T-cell (primary cell): ENCODE data around the gene TBC1D22A. TPM values are rescaled to one million over a fixed set of nuclear protein-coding genes. Genes with fewer than 3 reads are reported as not detected.

Experiments used
- ATAC-seq, 4 experiments: fragments of 200-7000 bp in 3 of 4; fragments of 150-1000 bp in 1 of 4; cut with Tn5 transposase; replicated peaks in 1 of 4; 1 replicate in 3 of 4; 2 replicates in 1 of 4; pipeline ENCODE4 v1.10.0; 2021; ENCODE audit warnings: moderate library complexity in 3 of 4, mild to moderate bottlenecking in 2 of 4, moderate number of reproducible peaks in 1 of 4
- CTCF ChIA-PET, 2 donors: fragments of 300-600 bp; sonication (Branson Sonifier 250); formaldehyde crosslinking; loops; one replicate each; lab custom pipeline; 2022; ENCODE audit warnings: antibody characterized with exemption in 2 of 2; lab: Charles Lee
- POLR2A ChIA-PET, 2 donors: fragments of 300-600 bp; sonication (Branson Sonifier 250); formaldehyde crosslinking; loops; one replicate each; lab custom pipeline; 2022; ENCODE audit warnings: antibody characterized with exemption in 2 of 2; lab: Charles Lee
- DNase-seq, 35 experiments: peaks; one replicate each; pipeline versions ENCODE4 v3.0.0 to v3.0.0-alpha.2; 2013 to 2023
- H3K27ac ChIP-seq: one replicate; pipeline ENCODE4 v1.5.1; 2013; ENCODE audit warnings: low read length
- H3K27me3 ChIP-seq, 2 experiments: replicated peaks in 1 of 2; 1 replicate in 1 of 2; 2 replicates in 1 of 2; pipeline versions ENCODE4 v1.6.1 to v1.7.0; 2013; ENCODE audit warnings: low read length in 1 of 2, mixed read lengths in 1 of 2; ENCODE audit not compliant: control insufficient read depth in 2 of 2, insufficient read depth in 2 of 2; ENCODE audit errors: extremely low read depth in 1 of 2
- H3K36me3 ChIP-seq, 2 donors: 1 replicate in 1 of 2; 2 replicates in 1 of 2; pipeline versions ENCODE4 v1.6.1 to v1.7.0; 2013; ENCODE audit warnings: low read length in 1 of 2; ENCODE audit not compliant: control insufficient read depth in 2 of 2, insufficient read depth in 1 of 2; ENCODE audit errors: extremely low read depth in 1 of 2
- H3K4me1 ChIP-seq, 2 experiments: 1 replicate in 1 of 2; 2 replicates in 1 of 2; pipeline versions ENCODE4 v1.6.1 to v1.7.0; 2013; ENCODE audit warnings: low read length in 2 of 2, mixed read lengths in 1 of 2; ENCODE audit not compliant: insufficient read depth in 2 of 2, control insufficient read depth in 1 of 2; ENCODE audit errors: extremely low read depth in 1 of 2
- H3K4me3 ChIP-seq, 2 donors: 1 replicate in 1 of 2; 2 replicates in 1 of 2; pipeline versions ENCODE4 v1.5.1 to v1.7.0; 2013; ENCODE audit warnings: mild to moderate bottlenecking in 2 of 2, low read length in 1 of 2, moderate library complexity in 1 of 2; ENCODE audit not compliant: control insufficient read depth in 1 of 2; ENCODE audit errors: extremely low read depth in 1 of 2
- H3K9me3 ChIP-seq: 2 replicates; pipeline ENCODE4 v1.7.0; 2013
- H3K27ac Mint-ChIP-seq, 2 donors: one replicate each; pipeline ENCODE4 v1.8.0; 2020 to 2021; ENCODE audit warnings: mild to moderate bottlenecking in 2 of 2, mixed read lengths in 2 of 2
- H3K27me3 Mint-ChIP-seq, 2 donors: one replicate each; pipeline ENCODE4 v1.8.0; 2021 to 2022; ENCODE audit warnings: mixed read lengths in 2 of 2
- H3K36me3 Mint-ChIP-seq: one replicate; pipeline ENCODE4 v1.8.0; 2021; ENCODE audit warnings: mixed read lengths
- H3K4me1 Mint-ChIP-seq, 3 donors: one replicate each; pipeline ENCODE4 v1.8.0; 2020 to 2022; ENCODE audit warnings: mixed read lengths in 3 of 3, mild to moderate bottlenecking in 1 of 3
- H3K4me3 Mint-ChIP-seq, 3 donors: one replicate each; pipeline ENCODE4 v1.8.0; 2020 to 2022; ENCODE audit warnings: mild to moderate bottlenecking in 3 of 3, mixed read lengths in 3 of 3, moderate library complexity in 3 of 3
- H3K9me3 Mint-ChIP-seq, 3 donors: one replicate each; pipeline ENCODE4 v1.8.0; 2020 to 2022; ENCODE audit warnings: mixed read lengths in 3 of 3
- WGBS: methylation state at CpG from one replicate; pipeline ENCODE4 v1.1.5; 2013; ENCODE audit warnings: missing lambda C conversion rate; ENCODE audit not compliant: insufficient coverage; 5-methylcytosine and 5-hydroxymethylcytosine counted together
- total RNA-seq, 35 experiments: library from RNA in 6 of 35; stranded (reverse) in 6 of 35; fragments of 120-200 nt in 1 of 35; gene quantifications; one replicate each; pipeline versions ENCODE4 v1.2.1 to v1.2.4 and lab custom pipeline; 2013 to 2026

Gene TBC1D22A
- total RNA-seq, 5 donors from 2014 or later (not counting 1 experiment from before 2014, with no cell fraction given) = 38.3 to 67.8 (median 57.7) TPM

DNA sequence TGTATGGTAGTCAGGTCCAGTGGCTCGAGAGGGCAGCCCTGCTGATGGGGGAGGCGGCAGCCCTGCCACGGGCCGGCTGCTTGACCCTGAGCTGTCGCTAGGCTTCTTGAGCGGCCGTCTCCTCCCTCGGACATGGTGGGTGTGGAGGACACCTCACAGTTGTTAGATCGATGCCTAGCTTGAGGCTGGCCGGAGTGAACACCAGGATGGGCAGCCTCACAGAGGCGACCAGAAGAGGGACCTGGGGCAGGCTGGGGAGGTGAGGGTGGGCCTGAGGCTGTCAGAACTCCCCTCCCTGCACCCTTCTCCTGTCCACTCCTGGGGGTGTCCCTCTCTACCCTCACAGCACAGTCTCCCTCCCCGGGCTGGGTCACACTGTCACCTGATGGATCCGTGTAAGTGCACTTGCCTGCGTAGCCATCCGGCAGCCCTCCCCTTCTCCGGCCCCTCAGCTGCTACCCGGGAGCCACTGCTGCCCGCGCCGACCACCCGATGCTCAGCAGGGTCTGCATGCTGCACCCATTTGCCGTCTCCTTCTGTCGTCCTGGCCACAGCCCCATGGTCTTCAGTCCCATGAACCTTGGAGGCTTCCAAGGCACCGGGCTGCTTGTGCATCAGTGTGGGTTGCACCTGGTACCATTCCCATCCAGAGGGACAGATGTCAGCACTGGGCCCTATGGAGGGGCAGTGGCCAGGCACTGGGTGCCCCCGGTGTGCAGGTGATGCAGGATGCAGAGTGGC is 394.1 kb downstream of the TBC1D22A start:
- Histone ChIP-seq H3K4me1 (no peaks in the 10 kb centered on the region), H3K4me3 (no peak overlapping the region), H3K36me3 (peaks cover 4 to 12% of the 10 kb centered on the region in 2 donors), H3K9me3 (no peaks in the 10 kb centered on the region), H3K27me3 (no peaks in the 10 kb centered on the region), H3K27ac (no peak overlapping the region)
- H3K27me3 Mint-ChIP-seq = no peaks in the 10 kb centered on the region
- ChIA-PET POLR2A (no interaction called here), CTCF (no interaction called here)
- no peak overlapping the region for H3K4me3 Mint-ChIP-seq
- WGBS = 97% methylated on average over 23 of the region's 25 CpGs
- peaks cover 0 to 11% (median 0%) of the 10 kb centered on the region in 3 donors for H3K4me1 Mint-ChIP-seq
- peaks cover 13% of the 10 kb centered on the region for H3K36me3 Mint-ChIP-seq
- DNase-seq (no peak), ATAC-seq (no peak)
- H3K27ac Mint-ChIP-seq = no peak overlapping the region
- no peaks in the 10 kb centered on the region for H3K9me3 Mint-ChIP-seq

DNA sequence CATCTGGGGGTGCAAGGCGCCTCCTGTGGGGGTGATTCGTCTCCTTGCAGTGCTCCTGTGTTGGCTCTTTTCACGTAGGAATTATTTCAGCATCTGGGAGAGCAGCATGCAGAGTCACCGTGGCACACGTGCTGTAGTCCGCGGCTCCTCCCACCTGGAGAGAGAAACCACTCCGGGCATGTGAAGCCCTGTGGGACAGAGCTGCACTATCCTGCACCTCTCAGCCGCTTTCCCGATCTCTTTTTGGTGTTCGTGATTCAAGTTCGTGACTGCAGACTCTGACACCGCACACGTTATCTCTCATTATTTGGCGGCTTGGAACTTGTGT is 394.6 kb downstream of the TBC1D22A start:
- DNase-seq = no peak
- ATAC-seq = no peak
- peaks cover 14% of the 10 kb centered on the region for H3K36me3 Mint-ChIP-seq
- Histone ChIP-seq H3K36me3 (peaks cover 2 to 12% of the 10 kb centered on the region in 2 donors), H3K27ac (no peak overlapping the region), H3K27me3 (no peaks in the 10 kb centered on the region), H3K4me3 (no peak overlapping the region), H3K4me1 (no peaks in the 10 kb centered on the region), H3K9me3 (no peaks in the 10 kb centered on the region)
- no peak overlapping the region for H3K4me3 Mint-ChIP-seq
- H3K9me3 Mint-ChIP-seq = no peaks in the 10 kb centered on the region
- no peaks in the 10 kb centered on the region for H3K27me3 Mint-ChIP-seq
- CTCF ChIA-PET = no interaction called here
- POLR2A ChIA-PET = no interaction called here
- H3K27ac Mint-ChIP-seq = no peak overlapping the region
- 89% methylated on average over 10 of the region's 15 CpGs for WGBS
- peaks cover 0 to 11% (median 0%) of the 10 kb centered on the region in 3 donors for H3K4me1 Mint-ChIP-seq

- no peak overlapping the region for H3K27ac Mint-ChIP-seq
- Histone ChIP-seq H3K36me3 (peaks cover 2 to 12% of the 10 kb centered on the region in 2 donors), H3K27ac (no peak overlapping the region)
Measured at GRCh38 chr22:47157486-47158270, 395.2 kb downstream of the TBC1D22A start.

GRCh38 chr22:47158457-47158856 is 396.0 kb downstream of the TBC1D22A start:
- 97% methylated on average over 9 of the region's 11 CpGs for WGBS
- no peak overlapping the region for H3K4me3 Mint-ChIP-seq
- ATAC-seq = no peak
- peaks cover 13% of the 10 kb centered on the region for H3K36me3 Mint-ChIP-seq
- H3K9me3 Mint-ChIP-seq = no peaks in the 10 kb centered on the region
- Histone ChIP-seq H3K4me3 (no peak overlapping the region), H3K36me3 (peaks cover 2 to 12% of the 10 kb centered on the region in 2 donors), H3K27ac (no peak overlapping the region), H3K4me1 (no peaks in the 10 kb centered on the region), H3K27me3 (no peaks in the 10 kb centered on the region), H3K9me3 (no peaks in the 10 kb centered on the region)
- H3K27ac Mint-ChIP-seq = no peak overlapping the region
- ChIA-PET POLR2A (no interaction called here), CTCF (no interaction called here)
- no peak for DNase-seq
- no peaks in the 10 kb centered on the region for H3K27me3 Mint-ChIP-seq
- H3K4me1 Mint-ChIP-seq = peaks cover 0 to 8% (median 0%) of the 10 kb centered on the region in 3 donors

More at GRCh38 chr22:47157486-47158270, 395.2 kb downstream of the TBC1D22A start:
- Mint-ChIP-seq H3K9me3 (no peaks in the 10 kb centered on the region), H3K4me1 (peaks cover 0 to 11% (median 0%) of the 10 kb centered on the region in 3 donors), H3K4me3 (no peak overlapping the region), H3K27me3 (no peaks in the 10 kb centered on the region), H3K36me3 (peaks cover 13% of the 10 kb centered on the region)
- Histone ChIP-seq H3K9me3 (no peaks in the 10 kb centered on the region), H3K27me3 (no peaks in the 10 kb centered on the region), H3K4me3 (no peak overlapping the region), H3K4me1 (no peaks in the 10 kb centered on the region)
- ATAC-seq (no peak), DNase-seq (no peak)
- WGBS = 96% methylated on average over 33 of the region's 37 CpGs
- ChIA-PET CTCF (no interaction called here), POLR2A (no interaction called here)

DNA sequence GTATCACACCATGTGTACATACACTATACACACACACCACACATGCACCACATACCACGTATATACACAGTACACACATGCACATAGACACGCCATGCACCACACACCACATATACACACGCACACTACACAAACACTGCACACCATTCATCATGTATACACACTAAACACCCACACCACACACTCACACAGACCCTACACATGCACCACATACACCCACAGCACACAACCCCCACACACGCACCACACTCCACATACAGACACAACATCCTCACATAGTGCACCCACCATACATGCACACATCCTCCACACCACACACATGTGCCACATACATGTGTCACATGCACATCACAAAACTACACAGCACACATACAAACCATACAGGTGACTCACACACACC is 397.1 kb downstream of the TBC1D22A start:
- ATAC-seq (no peak), DNase-seq (no peak)
- peaks cover 2 to 21% of the 10 kb centered on the region in 2 donors for H3K36me3 ChIP-seq
- Mint-ChIP-seq H3K4me1 (peaks cover 0 to 5% (median 0%) of the 10 kb centered on the region in 3 donors), H3K27me3 (no peaks in the 10 kb centered on the region), H3K27ac (no peak overlapping the region), H3K36me3 (peaks cover 14% of the 10 kb centered on the region), H3K4me3 (no peak overlapping the region), H3K9me3 (no peaks in the 10 kb centered on the region)
- WGBS = 98% methylated on average over 4 of the region's 4 CpGs
- ChIA-PET CTCF (no interaction called here), POLR2A (no interaction called here)
- H3K9me3 ChIP-seq = no peaks in the 10 kb centered on the region
- H3K4me3 ChIP-seq = no peak overlapping the region
- no peaks in the 10 kb centered on the region for H3K4me1 ChIP-seq
- H3K27me3 ChIP-seq = no peaks in the 10 kb centered on the region
- H3K27ac ChIP-seq = no peak overlapping the region

DNA sequence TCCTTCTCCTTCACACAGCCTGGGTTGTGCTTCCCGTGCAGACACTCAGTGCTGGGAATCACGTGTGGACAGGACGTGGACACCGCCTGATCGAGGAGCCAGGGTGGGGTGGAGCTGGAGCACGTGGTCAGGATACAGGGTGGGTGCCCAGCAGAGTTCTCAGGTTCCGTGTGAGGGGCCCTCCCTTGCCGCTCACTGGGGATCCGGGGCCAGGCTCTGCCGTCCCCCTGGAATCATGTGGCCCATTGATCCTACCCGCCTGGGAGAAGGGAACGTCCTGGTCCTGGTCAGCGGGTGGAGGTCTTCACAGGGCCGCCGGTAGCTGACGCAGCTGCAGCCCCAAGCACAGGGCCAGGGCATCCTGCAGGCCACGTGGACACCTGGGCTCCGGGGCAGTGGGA is 397.7 kb downstream of the TBC1D22A start:
- DNase-seq = no peak

More for the DNA sequence above, 397.7 kb downstream of the TBC1D22A start:
- no peaks in the 10 kb centered on the region for H3K9me3 Mint-ChIP-seq
- H3K27ac ChIP-seq = no peak overlapping the region
- H3K4me3 Mint-ChIP-seq = no peak overlapping the region
- H3K27me3 ChIP-seq = no peaks in the 10 kb centered on the region
- peaks cover 2 to 21% of the 10 kb centered on the region in 2 donors for H3K36me3 ChIP-seq
- no peaks in the 10 kb centered on the region for H3K4me1 ChIP-seq
- peaks cover 0 to 5% (median 0%) of the 10 kb centered on the region in 3 donors for H3K4me1 Mint-ChIP-seq
- peaks cover 14% of the 10 kb centered on the region for H3K36me3 Mint-ChIP-seq
- H3K27ac Mint-ChIP-seq = no peak overlapping the region
- 94% methylated on average over 15 of the region's 18 CpGs for WGBS
- POLR2A ChIA-PET = no interaction called here
- no peak overlapping the region for H3K4me3 ChIP-seq
- no peaks in the 10 kb centered on the region for H3K27me3 Mint-ChIP-seq
- no peaks in the 10 kb centered on the region for H3K9me3 ChIP-seq
- CTCF ChIA-PET = no interaction called here
- ATAC-seq = no peak
